Upper lobe of right lung (tissue), 1 donor: ENCODE results near the gene TMEM109. TPM values are rescaled to one million over a fixed set of nuclear protein-coding genes. Genes with fewer than 3 reads are reported as not detected.
A peak's percentile ranks its signal among the peaks of the same experiment; 100 is the strongest.

Experiments used
- ATAC-seq: fragments of 200-7000 bp; cut with Tn5 transposase; one replicate; pipeline ENCODE4 v1.9.1; 2020; ENCODE audit warnings: mild to moderate bottlenecking, moderate library complexity
- DNase-seq: peaks from one replicate; pipeline ENCODE4 v3.0.0-alpha.2; 2020
- H3K27ac ChIP-seq: fragments of 200-600 bp; one replicate; pipeline ENCODE4 v1.8.0; 2022
- H3K27me3 ChIP-seq: fragments of 200-600 bp; one replicate; pipeline ENCODE4 v1.8.0; 2022; ENCODE audit warnings: mild to moderate bottlenecking
- H3K36me3 ChIP-seq: fragments of 200-600 bp; one replicate; pipeline ENCODE4 v1.8.0; 2022
- H3K4me1 ChIP-seq: fragments of 200-600 bp; one replicate; pipeline ENCODE4 v1.8.0; 2022
- H3K4me3 ChIP-seq: fragments of 200-600 bp; one replicate; pipeline ENCODE4 v1.8.0; 2022; ENCODE audit warnings: mild to moderate bottlenecking
- H3K9me3 ChIP-seq: fragments of 200-600 bp; one replicate; pipeline ENCODE4 v1.8.0; 2022
- intact Hi-C: fragments of 100-400 bp; cut with DNase I; formaldehyde crosslinking; loops from one replicate; pipeline ENCODE4 v1.11.0; 2022
- total RNA-seq: library from RNA; stranded (reverse); fragmentation: NEBNext Ultra II Directional; extraction: Animal tissue kit (Norgen Biotek cat#: 25700); gene quantifications from one replicate; pipeline ENCODE4 v1.2.1, GENCODE V29; 2021
- TF ChIP-seq, protein P1 (sequence below): fragments of 200-600 bp; IDR thresholded peaks from one replicate; pipeline ENCODE4 v1.8.0; 2022; ENCODE audit warnings: antibody characterized with exemption
- donor health status: DM: no; HTN: yes; CAD: no; lungs with severe emphysema.

The TMEM109 gene
- total RNA-seq, 1 donor from 2014 or later, result 156 TPM

DNA sequence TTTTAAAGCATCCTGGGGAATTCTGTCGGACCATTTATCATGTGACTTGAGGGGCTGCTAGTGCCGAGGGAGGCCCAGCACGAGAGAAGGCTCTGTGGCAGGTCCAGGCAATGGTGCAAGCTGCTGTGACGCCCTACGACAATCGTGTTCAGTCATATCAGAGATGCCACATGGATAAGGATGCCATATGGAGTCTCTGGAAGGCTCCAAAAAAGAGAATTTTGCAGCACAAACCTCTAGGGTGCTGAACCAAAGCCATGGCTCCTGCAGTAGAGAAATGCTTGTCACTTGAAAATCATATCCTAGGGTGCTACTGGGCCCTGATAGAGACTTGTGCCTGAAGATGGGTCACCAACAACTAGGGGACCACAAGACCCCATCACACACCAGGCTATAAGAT, 50.8 kb downstream of the TMEM109 start:
- no peak for ATAC-seq

DNA sequence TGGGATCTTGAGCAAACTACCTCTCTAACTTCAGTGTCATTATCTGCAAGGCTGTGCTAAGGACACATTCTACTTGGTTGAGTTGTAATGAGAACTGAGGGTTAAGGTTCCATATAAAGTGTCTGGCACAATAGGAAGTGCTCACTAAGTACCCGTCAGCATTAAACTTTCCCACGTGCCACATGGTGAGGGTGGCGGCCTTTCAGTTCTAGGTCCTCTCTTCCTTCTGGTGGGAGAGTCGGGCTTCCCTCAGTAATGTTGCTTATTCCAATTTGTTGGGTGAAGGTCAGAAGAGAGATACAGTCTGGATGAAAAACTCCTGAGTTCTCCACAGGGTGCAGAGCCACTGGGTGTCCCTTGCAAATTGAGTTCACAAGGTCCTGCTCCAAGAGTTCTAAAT, 52.9 kb downstream of the TMEM109 start:
- DNase-seq (no peak), ATAC-seq (peak; percentile 69)
- Histone ChIP-seq H3K27ac (no peak overlapping the region), H3K36me3 (no peaks in the 10 kb centered on the region), H3K4me1 (no peaks in the 10 kb centered on the region), H3K27me3 (no peaks in the 10 kb centered on the region), H3K9me3 (no peaks in the 10 kb centered on the region), H3K4me3 (no peak overlapping the region)
- intact Hi-C loops, result no loop called here
- TF ChIP-seq, protein P1, sequence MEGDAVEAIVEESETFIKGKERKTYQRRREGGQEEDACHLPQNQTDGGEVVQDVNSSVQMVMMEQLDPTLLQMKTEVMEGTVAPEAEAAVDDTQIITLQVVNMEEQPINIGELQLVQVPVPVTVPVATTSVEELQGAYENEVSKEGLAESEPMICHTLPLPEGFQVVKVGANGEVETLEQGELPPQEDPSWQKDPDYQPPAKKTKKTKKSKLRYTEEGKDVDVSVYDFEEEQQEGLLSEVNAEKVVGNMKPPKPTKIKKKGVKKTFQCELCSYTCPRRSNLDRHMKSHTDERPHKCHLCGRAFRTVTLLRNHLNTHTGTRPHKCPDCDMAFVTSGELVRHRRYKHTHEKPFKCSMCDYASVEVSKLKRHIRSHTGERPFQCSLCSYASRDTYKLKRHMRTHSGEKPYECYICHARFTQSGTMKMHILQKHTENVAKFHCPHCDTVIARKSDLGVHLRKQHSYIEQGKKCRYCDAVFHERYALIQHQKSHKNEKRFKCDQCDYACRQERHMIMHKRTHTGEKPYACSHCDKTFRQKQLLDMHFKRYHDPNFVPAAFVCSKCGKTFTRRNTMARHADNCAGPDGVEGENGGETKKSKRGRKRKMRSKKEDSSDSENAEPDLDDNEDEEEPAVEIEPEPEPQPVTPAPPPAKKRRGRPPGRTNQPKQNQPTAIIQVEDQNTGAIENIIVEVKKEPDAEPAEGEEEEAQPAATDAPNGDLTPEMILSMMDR, result no peak

More for the DNA sequence above, 50.8 kb downstream of the TMEM109 start:
- H3K36me3 ChIP-seq, result no peaks in the 10 kb centered on the region
- no peak for DNase-seq
- H3K4me1 ChIP-seq, result no peaks in the 10 kb centered on the region
- intact Hi-C loops, result no loop called here
- H3K27ac ChIP-seq, result no peak overlapping the region
- no peaks in the 10 kb centered on the region for H3K27me3 ChIP-seq
- TF ChIP-seq, protein P1, result no peak
- no peak overlapping the region for H3K4me3 ChIP-seq
- H3K9me3 ChIP-seq, result no peaks in the 10 kb centered on the region

DNA sequence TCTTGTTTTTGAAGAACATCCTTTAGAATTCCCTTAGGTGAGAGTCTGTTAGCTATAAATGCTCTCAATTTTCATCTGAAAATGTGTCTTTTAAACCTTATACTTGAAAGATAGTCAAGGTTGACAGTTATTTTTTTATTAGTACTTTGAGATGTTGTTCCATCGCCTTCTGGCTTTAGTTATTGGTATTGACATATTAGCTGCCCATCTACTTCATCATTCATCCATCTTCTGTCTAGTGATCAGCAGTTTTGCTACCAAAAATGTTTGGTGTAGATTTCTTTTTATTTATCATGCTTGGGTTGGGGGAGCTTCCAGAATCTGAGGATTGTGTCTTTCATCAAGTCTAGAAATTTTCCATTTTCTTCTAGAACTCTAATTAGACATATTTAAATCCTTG, 54.3 kb downstream of the TMEM109 start:
- intact Hi-C loops, result no loop called here
- Histone ChIP-seq H3K4me3 (no peak overlapping the region), H3K27me3 (no peaks in the 10 kb centered on the region), H3K27ac (no peak overlapping the region), H3K4me1 (no peaks in the 10 kb centered on the region), H3K36me3 (no peaks in the 10 kb centered on the region), H3K9me3 (no peaks in the 10 kb centered on the region)
- DNase-seq (no peak), ATAC-seq (no peak)
- TF ChIP-seq, protein P1, result no peak

DNA sequence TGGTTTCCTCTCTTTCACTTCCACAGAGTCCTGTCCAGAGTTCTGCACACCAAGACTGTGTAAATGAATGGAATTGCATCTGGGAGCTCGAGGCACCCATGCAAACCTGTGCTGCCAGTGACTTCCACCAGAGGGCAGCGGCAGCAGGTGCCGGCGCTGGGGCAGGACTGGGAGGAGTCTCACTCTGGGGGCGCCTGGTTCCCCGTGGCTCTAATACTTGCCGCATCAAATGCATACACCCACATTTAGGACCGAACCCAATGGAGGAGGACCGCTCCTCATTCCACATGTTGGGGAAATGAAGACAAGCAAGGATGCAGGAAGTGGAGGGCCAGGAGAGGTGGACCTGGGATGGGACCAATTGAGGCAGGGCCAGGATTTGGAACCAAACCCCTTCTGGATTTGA, 56.4 kb downstream of the TMEM109 start:
- Histone ChIP-seq H3K4me1 (no peaks in the 10 kb centered on the region), H3K9me3 (no peaks in the 10 kb centered on the region), H3K4me3 (no peak overlapping the region), H3K27me3 (no peaks in the 10 kb centered on the region), H3K27ac (no peak overlapping the region), H3K36me3 (no peaks in the 10 kb centered on the region)
- TF ChIP-seq, protein P1, result peak; percentile 87
- ATAC-seq, result peak; percentile 91
- DNase-seq, result peak; percentile 86
- intact Hi-C loops, result no loop called here

DNA sequence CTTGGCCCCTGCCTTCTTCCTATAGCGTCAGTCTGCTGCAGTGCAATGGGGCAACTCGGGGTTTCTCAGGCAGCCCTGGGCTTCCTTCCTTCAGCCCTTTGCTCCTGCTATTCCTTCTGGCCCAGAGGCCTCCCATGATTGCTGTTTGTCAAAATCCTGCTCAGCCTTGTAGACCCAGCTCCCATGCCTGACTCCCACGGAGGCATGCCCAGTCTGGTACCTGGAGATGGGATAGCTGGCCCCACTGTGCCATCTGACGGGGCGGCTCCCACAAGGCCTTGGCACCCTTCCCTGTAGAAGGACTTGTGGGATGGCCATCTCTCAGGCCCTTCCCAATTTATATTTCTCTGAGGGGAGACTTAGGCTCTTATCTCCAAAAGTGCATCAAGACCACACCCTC, 56.9 kb downstream of the TMEM109 start:
- no peak for DNase-seq
- Histone ChIP-seq H3K27ac (no peak overlapping the region), H3K4me1 (no peaks in the 10 kb centered on the region), H3K9me3 (no peaks in the 10 kb centered on the region), H3K27me3 (no peaks in the 10 kb centered on the region), H3K4me3 (no peak overlapping the region), H3K36me3 (no peaks in the 10 kb centered on the region)
- ATAC-seq, result no peak
- intact Hi-C loops, result no loop called here
- TF ChIP-seq, protein P1, result no peak

DNA sequence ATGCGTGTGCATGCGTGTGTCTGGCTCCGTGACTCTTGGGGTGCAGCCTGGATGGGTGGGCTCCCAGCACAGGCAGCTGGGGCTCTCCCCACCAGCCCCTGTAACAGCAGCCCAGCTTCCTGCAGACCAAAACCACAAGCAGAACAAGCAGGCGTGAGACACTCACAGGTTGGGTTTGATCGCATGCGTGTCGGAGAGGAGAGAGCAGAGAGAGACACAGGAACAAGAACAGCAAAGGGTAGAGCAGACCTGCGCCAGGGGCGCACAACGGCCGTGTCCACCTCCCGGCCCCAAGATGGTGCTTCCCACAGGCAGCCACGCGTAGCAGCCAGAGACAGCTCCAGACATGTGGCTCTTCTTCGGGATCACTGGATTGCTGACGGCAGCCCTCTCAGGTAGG, 57.6 kb downstream of the TMEM109 start, which contains the start of gene CD6:
TSS of gene CD6 (plus strand) at position 161 of the 400 bp plus-strand sequence. CDS start at position 347, 186 bp downstream.
- DNase-seq (no peak), ATAC-seq (peak; percentile 18)
- Histone ChIP-seq H3K4me3 (peak within 1 kb of the TSS; percentile 36), H3K36me3 (no peaks in the 10 kb centered on the region), H3K4me1 (no peaks in the 10 kb centered on the region), H3K27ac (no peak within 1 kb of the TSS), H3K9me3 (no peaks in the 10 kb centered on the region), H3K27me3 (no peaks in the 10 kb centered on the region)
- intact Hi-C loops, result no loop called here
- TF ChIP-seq, protein P1, result no peak
